B cell (primary cell): ENCODE data around the gene BRIP1. TPM values are rescaled to one million over a fixed set of nuclear protein-coding genes. Genes with fewer than 3 reads are reported as not detected.

Source experiments
- ATAC-seq: fragments of 200-7000 bp; cut with Tn5 transposase; one replicate; pipeline ENCODE4 v1.10.0; 2021; ENCODE audit warnings: low read depth, mild to moderate bottlenecking, moderate number of reproducible peaks, moderate library complexity
- CTCF ChIA-PET: fragments of 350-600 bp; sonication (Branson Sonifier 250); formaldehyde crosslinking; loops from one replicate; lab custom pipeline; 2021; ENCODE audit warnings: antibody characterized with exemption, inconsistent platforms; lab: Charles Lee
- POLR2A ChIA-PET: fragments of 350-600 bp; sonication (Branson Sonifier 250); formaldehyde crosslinking; loops from one replicate; lab custom pipeline; 2021; ENCODE audit warnings: antibody characterized with exemption; lab: Charles Lee
- DNase-seq: peaks from one replicate; pipeline ENCODE4 v3.0.0; 2013
- H2AFZ ChIP-seq: 2 replicates; pipeline ENCODE4 v1.6.1; 2012; ENCODE audit warnings: mild to moderate bottlenecking, low read depth, low read length; ENCODE audit not compliant: insufficient read depth, poor library complexity, severe bottlenecking
- H3K27ac ChIP-seq, 2 donors: 1 replicate in 1 of 2; 2 replicates in 1 of 2; pipeline ENCODE4 v1.5.1; 2012 to 2013; ENCODE audit warnings: low read length in 2 of 2, mild to moderate bottlenecking in 2 of 2, moderate library complexity in 1 of 2
- H3K27me3 ChIP-seq, 4 experiments: fragments of 200-600 bp in 1 of 4; sonication (generic) in 1 of 4; replicated peaks in 1 of 4; 1 replicate in 2 of 4; 2 replicates in 2 of 4; pipeline versions ENCODE4 v1.6.1 to v1.7.0; 2013 to 2016; ENCODE audit warnings: low read length in 3 of 4, mild to moderate bottlenecking in 2 of 4, mixed read lengths in 1 of 4, moderate library complexity in 1 of 4; ENCODE audit not compliant: insufficient read depth in 4 of 4, control insufficient read depth in 3 of 4; ENCODE audit errors: control extremely low read depth in 1 of 4
- H3K36me3 ChIP-seq, 2 experiments: replicated peaks in 1 of 2; 1 replicate in 1 of 2; 2 replicates in 1 of 2; pipeline versions ENCODE4 v1.6.1 to v1.7.1; 2013; ENCODE audit warnings: low read length in 1 of 2; ENCODE audit not compliant: insufficient read depth in 2 of 2, control insufficient read depth in 1 of 2; ENCODE audit errors: control extremely low read depth in 1 of 2, extremely low read depth in 1 of 2
- H3K4me1 ChIP-seq, 2 donors: fragments of 200-600 bp in 1 of 2; sonication (generic) in 1 of 2; 1 replicate in 1 of 2; 2 replicates in 1 of 2; pipeline versions ENCODE4 v1.5.1 to v1.6.1; 2013 to 2017; ENCODE audit warnings: low read length in 2 of 2; ENCODE audit not compliant: control insufficient read depth in 2 of 2, insufficient read depth in 2 of 2
- H3K4me2 ChIP-seq: replicated peaks from 2 replicates; pipeline ENCODE3; 2012; ENCODE audit warnings: mild to moderate bottlenecking, low read depth, low read length; ENCODE audit not compliant: poor library complexity, severe bottlenecking
- H3K4me3 ChIP-seq, 5 experiments: fragments of 200-600 bp in 1 of 5; sonication (generic) in 1 of 5; 1 replicate in 3 of 5; 2 replicates in 2 of 5; pipeline versions ENCODE4 v1.5.1 to v1.7.0; 2011 to 2016; ENCODE audit warnings: low read length in 4 of 5, mild to moderate bottlenecking in 4 of 5, low read depth in 2 of 5, control low read depth in 1 of 5, moderate library complexity in 1 of 5; ENCODE audit not compliant: insufficient read depth in 1 of 5; ENCODE audit errors: control extremely low read depth in 1 of 5, extremely low read depth in 1 of 5
- H3K79me2 ChIP-seq: fragments of 200-600 bp; sonication (generic); one replicate; pipeline ENCODE4 v1.6.0; 2016; ENCODE audit warnings: low read length; ENCODE audit not compliant: control insufficient read depth, insufficient read depth
- H3K9ac ChIP-seq: fragments of 200-600 bp; sonication (generic); 2 replicates; pipeline ENCODE4 v1.6.1; 2017; ENCODE audit warnings: mild to moderate bottlenecking, low read length, moderate library complexity
- H3K9me3 ChIP-seq, 3 donors: one replicate each; pipeline versions ENCODE4 v1.6.1 to v1.7.1; 2013; ENCODE audit warnings: low read length in 2 of 3; ENCODE audit not compliant: control insufficient read depth in 2 of 3, insufficient read depth in 1 of 3; ENCODE audit errors: control extremely low read depth in 1 of 3
- H4K20me1 ChIP-seq: 2 replicates; pipeline ENCODE4 v1.6.0; 2012; ENCODE audit warnings: mild to moderate bottlenecking, low read length; ENCODE audit not compliant: insufficient read depth, control insufficient read depth, poor library complexity, severe bottlenecking
- H3K27ac Mint-ChIP-seq: one replicate; pipeline ENCODE4 v1.8.0; 2021; ENCODE audit warnings: mixed read lengths
- H3K27me3 Mint-ChIP-seq: one replicate; pipeline ENCODE4 v1.8.0; 2021; ENCODE audit warnings: mixed read lengths
- H3K4me1 Mint-ChIP-seq: one replicate; pipeline ENCODE4 v1.8.0; 2021; ENCODE audit warnings: mixed read lengths
- H3K4me3 Mint-ChIP-seq: one replicate; pipeline ENCODE4 v1.8.0; 2021; ENCODE audit warnings: mixed read lengths
- H3K9me3 Mint-ChIP-seq: one replicate; pipeline ENCODE4 v1.8.0; 2022; ENCODE audit warnings: mixed read lengths; ENCODE audit not compliant: insufficient read depth
- CTCF ChIP-seq: fragments of 200-600 bp; IDR thresholded peaks from one replicate; pipeline ENCODE4 v1.8.0; 2022; ENCODE audit warnings: antibody characterized with exemption, mild to moderate bottlenecking
- EZH2 ChIP-seq: IDR thresholded peaks from 2 replicates; pipeline ENCODE4 v1.6.1; 2012; ENCODE audit warnings: borderline replicate concordance, low read depth, mild to moderate bottlenecking, moderate library complexity, low read length; ENCODE audit not compliant: insufficient read depth, poor library complexity, severe bottlenecking
- WGBS: methylation state at CpG from one replicate; pipeline ENCODE4 v1.1.5; 2013; ENCODE audit warnings: missing lambda C conversion rate; ENCODE audit not compliant: insufficient coverage; 5-methylcytosine and 5-hydroxymethylcytosine counted together
- intact Hi-C: fragments of 100-400 bp; cut with micrococcal nuclease; formaldehyde crosslinking; loops from one replicate; pipeline ENCODE4 v1.10.0; 2022
- polyA plus RNA-seq: library from polyadenylated mRNA; depleted of rRNA; stranded (reverse); fragments of >200 nt; gene quantifications from 2 replicates; pipeline ENCODE4 v1.2.3, GENCODE V29; 2012
- total RNA-seq, 2 donors: library from RNA; stranded (reverse); fragments of 120-200 nt in 1 of 2; gene quantifications; 1 replicate in 1 of 2; 2 replicates in 1 of 2; pipeline versions ENCODE4 v1.2.3 to v1.2.4, GENCODE V29; 2013 to 2022

BRIP1 gene
- total and polyA plus RNA-seq, 2 donors (not counting 1 experiment from before 2014, with no cell fraction given) = 0.89 to 2.4 TPM

- no peak for DNase-seq
Measured at GRCh38 chr17:61808442-61808841, 54.9 kb downstream of the BRIP1 start.

GRCh38 chr17:61806936-61807335 lies 56.4 kb downstream of the BRIP1 start:
- Mint-ChIP-seq H3K27me3 (no peaks in the 10 kb centered on the region), H3K4me1 (peaks cover 13% of the 10 kb centered on the region), H3K9me3 (no peaks in the 10 kb centered on the region), H3K27ac (no peak overlapping the region), H3K4me3 (no peak overlapping the region)
- Histone ChIP-seq H3K4me2 (no peak overlapping the region), H3K9me3 (no peaks in the 10 kb centered on the region), H3K4me1 (no peaks in the 10 kb centered on the region), H4K20me1 (no peaks in the 10 kb centered on the region), H2AFZ (no peak overlapping the region), H3K9ac (no peak overlapping the region), H3K27ac (no peak overlapping the region), H3K36me3 (no peaks in the 10 kb centered on the region), H3K27me3 (no peaks in the 10 kb centered on the region), H3K79me2 (no peaks in the 10 kb centered on the region), H3K4me3 (no peak overlapping the region)
- ChIA-PET CTCF (no interaction called here), POLR2A (no interaction called here)
- intact Hi-C loops = no loop called here
- no CpG with 5 or more reads among the region's 1 CpG for WGBS
- no peak for ATAC-seq
- TF ChIP-seq EZH2 (no peak), CTCF (no peak)
- DNase-seq = no peak

More at GRCh38 chr17:61808442-61808841, 54.9 kb downstream of the BRIP1 start:
- no peaks in the 10 kb centered on the region for H3K27me3 Mint-ChIP-seq
- no peak overlapping the region for H3K4me3 Mint-ChIP-seq
- TF ChIP-seq EZH2 = no peak
- no peak for TF ChIP-seq CTCF
- H3K9ac ChIP-seq = no peak overlapping the region
- no peaks in the 10 kb centered on the region for H3K36me3 ChIP-seq
- ChIA-PET POLR2A (no interaction called here), CTCF (no interaction called here)
- peaks cover 21% of the 10 kb centered on the region for H3K4me1 Mint-ChIP-seq
- H3K27ac Mint-ChIP-seq = no peak overlapping the region
- 95% methylated on average over 4 of the region's 8 CpGs for WGBS
- no peak overlapping the region for H3K27ac ChIP-seq
- no peak for ATAC-seq
- no peaks in the 10 kb centered on the region for H3K9me3 ChIP-seq
- no peaks in the 10 kb centered on the region for H3K79me2 ChIP-seq
- intact Hi-C loops = no loop called here
- peaks cover 0 to 6% of the 10 kb centered on the region in 2 donors for H3K4me1 ChIP-seq
- H3K4me3 ChIP-seq = no peak overlapping the region
- no peaks in the 10 kb centered on the region for H4K20me1 ChIP-seq
- H3K4me2 ChIP-seq = no peak overlapping the region
- H3K9me3 Mint-ChIP-seq = no peaks in the 10 kb centered on the region
- no peaks in the 10 kb centered on the region for H3K27me3 ChIP-seq
- H2AFZ ChIP-seq = no peak overlapping the region
